Left lung (tissue), 10 donors: ENCODE results near the gene SLC35A3. TPM values are rescaled to one million over a fixed set of nuclear protein-coding genes. Genes with fewer than 3 reads are reported as not detected.
"Not testable (repeated sequence)": the region's sequence is repeated elsewhere in the genome, so short reads cannot be mapped to it uniquely, and the experiment has no call there.

ENCODE experiments used
- ATAC-seq: fragments of 200-7000 bp; cut with Tn5 transposase; one replicate; pipeline ENCODE4 v1.9.1; 2020; ENCODE audit warnings: moderate library complexity
- DNase-seq, 4 donors: peaks; one replicate each; pipeline ENCODE4 v3.0.0-alpha.2; 2013 to 2020
- H3K27ac ChIP-seq, 2 donors: fragments of 200-600 bp; sonication (generic) in 1 of 2; one replicate each; pipeline versions ENCODE4 v1.5.0 to v1.8.0; 2020 to 2021
- H3K27me3 ChIP-seq, 2 donors: fragments of 200-600 bp; sonication (generic) in 1 of 2; one replicate each; pipeline versions ENCODE4 v1.5.0 to v1.8.0; 2020 to 2021
- H3K36me3 ChIP-seq, 2 donors: fragments of 200-600 bp; sonication (generic) in 1 of 2; one replicate each; pipeline versions ENCODE4 v1.5.0 to v1.8.0; 2020 to 2021
- H3K4me1 ChIP-seq, 2 donors: fragments of 200-600 bp; one replicate each; pipeline ENCODE4 v1.8.0; 2021
- H3K4me3 ChIP-seq, 2 donors: fragments of 200-600 bp; sonication (generic) in 1 of 2; one replicate each; pipeline versions ENCODE4 v1.5.0 to v1.8.0; 2020 to 2021; ENCODE audit warnings: mild to moderate bottlenecking in 1 of 2
- H3K9me3 ChIP-seq, 2 donors: fragments of 200-600 bp; sonication (generic) in 1 of 2; one replicate each; pipeline versions ENCODE4 v1.5.0 to v1.8.0; 2020 to 2021
- intact Hi-C, 2 donors: fragments of 100-400 bp; cut with DNase I; formaldehyde crosslinking; loops; one replicate each; pipeline versions ENCODE4 v1.11.2 to v1.14.2; 2022
- polyA plus RNA-seq, 6 donors: library from polyadenylated mRNA; unstranded; fragments of 120-200 nt; gene quantifications; one replicate each; pipeline ENCODE4 v1.2.1, GENCODE V29; 2013; ENCODE audit not compliant: insufficient read length in 6 of 6
- total RNA-seq, 2 donors: library from RNA; stranded (reverse); fragmentation: NEBNext Ultra II Directional; extraction: Animal tissue kit (Norgen Biotek cat#: 25700); gene quantifications; one replicate each; pipeline ENCODE4 v1.2.1, GENCODE V29; 2021
- TF ChIP-seq, protein P1 (sequence below), 2 donors: fragments of 200-600 bp; sonication (generic) in 1 of 2; IDR thresholded peaks; one replicate each; pipeline versions ENCODE4 v1.5.0 to v1.8.0; 2021; ENCODE audit warnings: antibody characterized with exemption in 2 of 2
- donor health status: DM: no; HTN: yes; CAD: no.
- donor health status: DM: no; HTN: no; CAD: no.

Gene SLC35A3
- total and polyA plus RNA-seq, 8 donors, result 26.4 to 43.1 (median 31.4) TPM

DNA sequence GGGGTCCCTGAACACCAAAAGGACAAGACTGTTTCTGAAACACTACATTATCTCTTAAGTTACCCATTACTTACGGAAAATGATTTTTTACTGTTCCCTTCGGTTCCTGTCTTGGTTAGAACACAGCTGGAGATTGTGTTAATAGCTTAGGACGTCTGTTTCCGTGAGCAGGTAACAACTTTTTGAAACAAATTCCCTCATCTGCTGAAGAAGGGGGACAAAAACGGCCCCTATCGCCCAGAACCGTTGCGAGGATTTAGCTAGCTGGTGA is 67.8 kb downstream of the SLC35A3 start:
- Histone ChIP-seq H3K4me1 (peaks cover 0 to 52% of the 10 kb centered on the region in 2 donors), H3K4me3 (peak overlapping the region; percentile 76 to 80), H3K36me3 (no peaks in the 10 kb centered on the region), H3K27me3 (no peaks in the 10 kb centered on the region), H3K27ac (peak overlapping the region; percentile 98), H3K9me3 (no peaks in the 10 kb centered on the region)
- no peak for DNase-seq
- no peak for ATAC-seq
- TF ChIP-seq, protein P1, sequence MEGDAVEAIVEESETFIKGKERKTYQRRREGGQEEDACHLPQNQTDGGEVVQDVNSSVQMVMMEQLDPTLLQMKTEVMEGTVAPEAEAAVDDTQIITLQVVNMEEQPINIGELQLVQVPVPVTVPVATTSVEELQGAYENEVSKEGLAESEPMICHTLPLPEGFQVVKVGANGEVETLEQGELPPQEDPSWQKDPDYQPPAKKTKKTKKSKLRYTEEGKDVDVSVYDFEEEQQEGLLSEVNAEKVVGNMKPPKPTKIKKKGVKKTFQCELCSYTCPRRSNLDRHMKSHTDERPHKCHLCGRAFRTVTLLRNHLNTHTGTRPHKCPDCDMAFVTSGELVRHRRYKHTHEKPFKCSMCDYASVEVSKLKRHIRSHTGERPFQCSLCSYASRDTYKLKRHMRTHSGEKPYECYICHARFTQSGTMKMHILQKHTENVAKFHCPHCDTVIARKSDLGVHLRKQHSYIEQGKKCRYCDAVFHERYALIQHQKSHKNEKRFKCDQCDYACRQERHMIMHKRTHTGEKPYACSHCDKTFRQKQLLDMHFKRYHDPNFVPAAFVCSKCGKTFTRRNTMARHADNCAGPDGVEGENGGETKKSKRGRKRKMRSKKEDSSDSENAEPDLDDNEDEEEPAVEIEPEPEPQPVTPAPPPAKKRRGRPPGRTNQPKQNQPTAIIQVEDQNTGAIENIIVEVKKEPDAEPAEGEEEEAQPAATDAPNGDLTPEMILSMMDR (IDR thresholded peaks at IDR 0.05), result no peak
- intact Hi-C loops, result no loop called here

DNA sequence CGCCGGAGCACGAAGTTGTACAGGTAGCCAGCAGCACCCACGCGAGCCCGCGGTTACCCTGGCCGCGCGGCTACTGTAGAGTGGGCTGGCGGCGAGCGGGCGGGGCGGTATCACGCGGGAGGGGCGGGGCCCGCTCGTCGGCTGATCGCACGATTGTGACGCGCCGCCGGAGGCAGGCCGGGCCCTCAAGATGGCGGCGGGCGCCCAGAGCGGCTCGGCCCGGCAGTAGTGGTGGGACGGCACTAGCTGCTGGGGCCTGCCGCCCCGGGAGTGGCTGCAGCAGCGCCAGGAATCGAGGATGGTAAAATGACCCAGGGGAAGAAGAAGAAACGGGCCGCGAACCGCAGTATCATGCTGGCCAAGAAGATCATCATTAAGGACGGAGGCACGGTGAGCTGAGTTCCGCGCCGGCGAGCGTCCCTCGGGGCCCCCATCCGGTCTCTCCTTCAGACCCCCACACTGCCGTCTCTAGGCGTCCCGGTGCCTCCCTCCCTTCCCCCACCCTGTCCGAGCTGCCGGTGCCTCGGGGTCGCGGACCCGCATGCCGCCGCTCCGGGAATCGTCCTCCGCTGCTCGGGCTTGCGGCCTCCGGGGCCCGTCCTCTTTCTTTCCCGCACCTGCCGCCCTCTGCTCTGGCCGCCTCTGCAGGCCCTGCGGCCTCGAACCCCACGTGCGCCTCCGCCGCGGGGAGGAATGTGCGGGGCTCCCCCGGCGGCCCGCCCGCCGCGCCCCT is 68.3 kb downstream of the SLC35A3 start:
- Histone ChIP-seq H3K36me3 (no peaks in the 10 kb centered on the region), H3K27ac (peak overlapping the region; percentile 98), H3K4me3 (peak overlapping the region; percentile 76 to 80), H3K27me3 (no peaks in the 10 kb centered on the region), H3K9me3 (no peaks in the 10 kb centered on the region), H3K4me1 (peaks cover 0 to 55% of the 10 kb centered on the region in 2 donors)
- intact Hi-C loops, result no loop called here
- DNase-seq, result peak; percentile 86 to 99 (median 93)
- TF ChIP-seq, protein P1 (IDR thresholded peaks at IDR 0.05), result no peak
- peak; percentile 98 for ATAC-seq

DNA sequence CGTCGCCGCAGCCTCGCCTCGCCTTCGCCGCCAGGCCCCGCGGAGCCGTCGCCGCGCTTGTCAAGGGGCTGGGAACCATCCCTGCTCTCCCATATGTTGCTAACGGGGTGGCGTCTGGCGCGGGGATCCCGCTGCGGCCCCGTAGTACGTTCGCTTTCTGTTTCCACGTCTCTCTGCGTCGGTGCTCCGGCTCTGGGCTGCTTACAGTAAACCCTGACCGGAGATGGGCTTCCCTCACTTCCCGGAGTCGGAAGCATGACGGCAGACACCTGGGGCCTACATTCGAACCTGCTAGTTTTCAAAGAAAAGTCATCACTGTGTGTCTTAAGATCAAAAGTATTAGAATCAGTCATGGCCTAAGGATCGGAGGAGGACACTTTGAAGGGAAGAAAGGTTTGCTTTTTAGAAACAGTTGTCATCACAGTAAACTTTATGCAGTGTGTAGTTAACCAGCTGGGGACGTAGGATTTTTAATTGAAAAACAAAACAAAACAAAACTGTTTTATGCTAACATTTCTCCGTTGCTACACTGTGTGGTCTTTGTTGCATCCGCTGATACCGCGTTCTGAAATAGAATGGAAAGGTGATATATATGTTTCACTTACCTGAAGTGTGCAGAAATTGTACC is 69.0 kb downstream of the SLC35A3 start:
- ATAC-seq (peak; percentile 49), DNase-seq (peak in 3 of 4 donors; percentile 68 to 76 (median 74))
- Histone ChIP-seq H3K9me3 (no peaks in the 10 kb centered on the region), H3K27me3 (no peaks in the 10 kb centered on the region), H3K4me1 (peaks cover 0 to 55% of the 10 kb centered on the region in 2 donors), H3K36me3 (no peaks in the 10 kb centered on the region), H3K27ac (peak overlapping the region; percentile 98), H3K4me3 (peak overlapping the region; percentile 76 to 80)
- intact Hi-C loops, result no loop called here
- TF ChIP-seq, protein P1 (IDR thresholded peaks at IDR 0.05), result no peak

DNA sequence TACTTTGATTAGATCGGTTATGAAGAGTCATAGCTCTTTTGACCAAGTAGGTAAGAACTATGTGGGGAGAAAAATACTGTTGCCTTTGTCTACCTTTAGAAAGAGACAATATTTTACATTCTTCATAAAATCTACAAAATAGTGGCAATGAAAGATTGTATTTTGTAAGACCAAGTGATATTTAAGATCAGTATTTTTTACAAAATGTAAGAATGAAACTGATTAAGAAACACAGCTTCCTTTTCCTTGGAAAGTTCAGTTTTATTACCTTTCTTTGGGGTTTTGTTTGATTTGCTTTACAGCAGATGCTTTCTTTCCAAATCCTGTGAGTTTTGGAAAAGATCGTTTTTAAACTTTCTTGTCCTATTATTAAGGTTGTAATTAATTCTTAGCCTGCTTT is 69.8 kb downstream of the SLC35A3 start:
- Histone ChIP-seq H3K4me3 (peak overlapping the region; percentile 76 to 80), H3K9me3 (no peaks in the 10 kb centered on the region), H3K36me3 (no peaks in the 10 kb centered on the region), H3K27ac (peak overlapping the region; percentile 98), H3K4me1 (peaks cover 0 to 55% of the 10 kb centered on the region in 2 donors), H3K27me3 (no peaks in the 10 kb centered on the region)
- TF ChIP-seq, protein P1 (IDR thresholded peaks at IDR 0.05), result no peak
- intact Hi-C loops, result no loop called here
- DNase-seq (no peak), ATAC-seq (no peak)

DNA sequence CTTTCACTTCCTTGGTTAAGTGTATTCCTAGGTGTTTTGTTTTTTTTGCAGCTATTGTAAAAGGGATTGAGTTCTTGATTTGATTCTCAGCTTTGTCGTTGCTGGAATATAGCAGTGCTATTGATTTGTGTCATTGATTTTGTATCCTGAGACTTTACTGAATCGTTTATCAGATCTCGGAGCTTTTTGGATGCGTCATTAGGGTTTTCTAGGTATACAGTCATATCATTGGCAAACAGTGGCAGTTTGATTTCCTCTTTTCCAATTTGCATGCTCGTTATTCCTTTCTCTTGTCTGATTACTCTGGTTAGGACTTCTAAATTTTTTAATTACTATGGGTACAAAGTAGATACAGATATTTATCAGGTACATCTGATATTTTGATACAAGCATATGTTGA is 75.4 kb downstream of the SLC35A3 start:
- no peak for ATAC-seq
- Histone ChIP-seq H3K36me3 (peaks cover 0 to 3% of the 10 kb centered on the region in 2 donors), H3K4me3 (no peak overlapping the region), H3K9me3 (no peaks in the 10 kb centered on the region), H3K4me1 (peaks cover 3 to 79% of the 10 kb centered on the region in 2 donors), H3K27ac (no peak overlapping the region), H3K27me3 (no peaks in the 10 kb centered on the region)
- TF ChIP-seq, protein P1 (IDR thresholded peaks at IDR 0.05), result no peak
- intact Hi-C loops, result no loop called here
- no peak for DNase-seq

DNA sequence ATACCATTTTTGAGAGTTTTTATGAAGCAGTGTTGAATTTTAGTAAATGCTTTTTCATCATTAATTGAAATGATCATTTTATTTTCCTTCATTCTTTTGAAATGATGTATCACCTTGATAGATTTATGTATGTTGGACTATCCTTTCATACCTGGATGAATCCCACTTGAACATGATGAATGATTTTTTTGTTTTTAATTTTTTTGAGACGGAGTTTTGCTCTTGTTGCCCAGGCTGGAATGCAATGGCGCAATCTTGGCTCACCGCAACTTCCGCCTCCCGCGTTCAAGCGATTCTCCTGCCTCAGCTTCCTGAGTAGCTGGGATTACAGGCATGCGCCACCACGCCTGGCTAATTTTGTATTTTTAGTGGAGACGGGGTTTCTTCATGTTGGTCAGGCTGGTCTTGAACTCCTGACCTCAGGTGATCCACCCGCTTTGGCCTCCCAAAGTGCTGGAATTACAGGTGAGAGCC is 77.5 kb downstream of the SLC35A3 start:
- DNase-seq, result peak in 1 of 4 donors; percentile 89
- H3K27me3 ChIP-seq, H3K36me3 ChIP-seq, H3K4me3 ChIP-seq, ATAC-seq, intact Hi-C loops, H3K9me3 ChIP-seq: not testable (repeated sequence)
- peaks cover 3 to 79% of the 10 kb centered on the region in 2 donors for H3K4me1 ChIP-seq
- H3K27ac ChIP-seq, result peak overlapping the region in 1 of 2 donors; percentile 82
